GM12874 (cell line): ENCODE measurements around the gene PTPRF.

ENCODE experiments used
- CTCF ChIP-seq: IDR thresholded peaks from 2 replicates; pipeline ENCODE4 v1.5.1; 2011; ENCODE audit warnings: low read depth, mild to moderate bottlenecking, control low read depth, low read length, moderate library complexity; ENCODE audit not compliant: insufficient read depth

The PTPRF gene

DNA sequence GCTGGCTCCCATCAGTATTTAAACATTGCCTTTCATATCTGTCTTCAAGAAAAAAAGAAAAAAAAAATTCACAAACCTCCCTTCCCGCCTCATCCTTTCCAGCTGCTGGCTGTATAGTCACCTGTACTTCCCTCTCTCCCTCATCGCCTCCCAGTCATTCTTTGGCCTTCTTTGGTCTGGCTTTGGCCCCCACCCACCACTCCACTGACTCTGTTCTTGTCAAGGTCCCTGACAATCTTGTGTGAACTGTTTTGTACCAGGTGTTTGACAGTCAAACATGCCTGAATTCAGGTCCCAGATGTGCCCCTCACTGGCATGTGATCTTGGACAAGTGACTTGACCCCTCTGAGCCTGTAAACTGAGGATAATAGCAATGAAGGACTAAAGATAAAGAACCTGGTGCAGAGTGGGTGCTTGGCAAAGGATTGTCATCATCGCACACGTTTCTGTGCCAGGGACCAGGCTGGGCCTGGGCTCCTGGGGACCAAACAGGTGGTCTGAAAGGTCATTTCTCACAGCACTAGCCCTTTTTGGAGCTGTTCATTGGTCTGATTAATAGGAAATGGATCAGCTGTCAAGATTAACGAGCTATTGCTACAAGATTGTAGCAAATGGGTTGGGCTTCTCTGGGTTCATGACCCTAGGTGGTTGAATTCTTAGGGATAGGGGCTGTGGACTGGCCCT is 21.5 kb downstream of the PTPRF start:
- no peak for TF ChIP-seq CTCF

DNA sequence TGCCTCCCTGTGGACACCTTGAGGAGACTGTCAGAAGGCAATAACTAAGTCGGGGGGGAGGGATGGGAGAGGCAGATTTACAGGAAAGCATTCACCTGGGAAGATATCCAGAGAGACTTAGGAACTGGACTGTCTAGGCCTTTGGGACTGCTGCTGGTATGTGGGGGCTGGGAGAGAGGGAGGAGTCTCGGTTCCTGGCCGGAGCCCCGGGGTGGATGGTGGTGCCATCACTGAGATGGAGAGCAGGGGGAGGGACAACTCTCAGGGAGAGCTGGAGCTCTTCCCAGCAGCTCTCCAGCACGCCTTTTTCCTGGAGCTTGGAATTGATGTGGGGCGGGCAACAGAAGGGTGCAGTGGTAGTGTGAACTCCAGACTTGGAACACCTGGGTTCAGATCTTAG is 22.1 kb downstream of the PTPRF start:
- no peak for TF ChIP-seq CTCF

GRCh38 chr1:43554444-43554992 is 23.8 kb downstream of the PTPRF start:
- TF ChIP-seq CTCF: peak; percentile 73

- no peak for TF ChIP-seq CTCF
Observed at GRCh38 chr1:43556782-43557181, 26.1 kb downstream of the PTPRF start.

- no peak for TF ChIP-seq CTCF
Observed at GRCh38 chr1:43557744-43558245, 27.1 kb downstream of the PTPRF start.

DNA sequence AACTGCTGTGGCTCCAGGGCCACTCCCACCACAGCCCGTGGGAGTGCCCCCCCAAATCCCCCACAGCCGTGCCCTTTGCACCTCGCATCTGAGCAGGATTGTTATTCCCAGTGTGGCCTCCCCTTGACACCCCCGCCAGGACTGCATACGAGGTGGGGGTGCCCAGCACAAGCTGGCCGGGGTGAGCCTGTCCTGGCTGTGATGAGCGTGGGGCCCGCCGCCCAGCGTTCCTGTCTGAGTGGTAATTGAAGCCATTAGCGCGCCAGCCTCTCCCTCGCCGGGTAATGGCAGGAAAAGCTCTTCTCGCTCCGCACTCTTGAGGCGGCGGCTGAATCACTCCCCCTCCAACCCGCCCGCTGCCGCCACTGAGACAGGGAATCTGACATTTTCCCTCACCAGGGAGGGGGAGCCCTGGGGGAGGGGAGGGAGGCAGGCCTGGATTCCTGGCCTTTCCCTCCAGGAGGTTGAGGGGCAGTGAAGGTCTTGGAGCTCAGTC is 27.7 kb downstream of the PTPRF start:
- TF ChIP-seq CTCF: no peak

DNA sequence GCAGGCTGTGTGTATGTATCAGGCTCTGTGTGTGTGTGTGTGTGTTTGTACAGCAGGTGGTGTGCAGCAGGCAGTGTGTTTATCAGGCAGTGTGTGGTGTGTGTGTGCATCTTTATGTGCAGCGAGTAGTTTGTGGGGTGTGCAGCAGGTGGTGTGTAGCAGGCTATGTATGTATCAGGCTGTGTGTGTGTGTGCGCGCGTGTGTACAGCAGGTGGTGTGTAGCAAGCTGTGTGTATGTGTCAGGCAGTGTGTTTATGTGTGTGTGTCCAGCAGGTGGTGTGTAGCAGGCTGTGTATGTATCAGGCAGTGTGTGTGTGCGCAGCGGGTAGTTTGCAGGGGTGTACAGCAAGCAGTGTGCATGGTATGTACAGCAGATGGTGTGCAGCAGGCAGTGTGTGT is 29.0 kb downstream of the PTPRF start:
- TF ChIP-seq CTCF: no peak
